ENCODE data around the gene SDC4.
"Not testable (repeated sequence)": the region's sequence is repeated elsewhere in the genome, so short reads cannot be mapped to it uniquely, and the experiment has no call there.

SDC4 gene

DNA sequence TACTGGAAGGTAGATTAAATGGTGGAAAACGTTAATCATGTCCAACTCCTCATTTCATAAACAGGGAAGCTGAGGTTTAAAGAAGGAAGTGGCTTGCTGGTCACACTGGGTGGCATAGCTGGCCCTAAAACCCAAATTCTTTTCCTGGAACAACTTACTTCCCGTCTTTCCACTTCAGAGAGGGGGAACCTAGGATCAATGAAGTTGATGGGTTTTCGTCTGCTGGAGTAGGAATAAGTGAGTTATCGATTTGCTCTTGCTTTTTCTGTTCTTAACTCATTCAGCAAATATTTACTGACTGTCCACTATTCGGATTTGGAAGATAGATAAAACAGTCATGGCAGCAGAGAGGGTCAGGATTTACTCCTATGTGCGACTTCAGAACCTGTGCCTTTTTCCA, 13.6 kb upstream of the SDC4 start:
- Histone ChIP-seq H3K4me2 (peak overlapping the region; percentile 63 to 96 (median 91)), H3K36me3 (peaks cover 14 to 21% (median 20%) of the 10 kb centered on the region in 11 experiments), H4K20me1 (peaks cover 0 to 33% (median 4%) of the 10 kb centered on the region in 11 experiments; a peak in 9 of 22 replicates), H3K9ac (peak overlapping the region in 7 of 11 experiments; percentile 0 to 90 (median 21); a peak in 8 of 22 replicates), H3K27ac (peak overlapping the region in 10 of 11 experiments; percentile 12 to 99 (median 90); a peak in 17 of 22 replicates), H3K4me3 (peak overlapping the region in 5 of 10 experiments; percentile 5 to 84 (median 67); a peak in 7 of 20 replicates), H3K4me1 (peaks cover 65 to 91% (median 85%) of the 10 kb centered on the region in 10 experiments), H3K27me3 (no peaks in the 10 kb centered on the region), H3K9me3 (replicated peaks in 1 of 11) (no peaks in the 10 kb centered on the region)
- TF ChIP-seq Cebpa-rat (IDR thresholded peaks at IDR 0.05), result no peak

DNA sequence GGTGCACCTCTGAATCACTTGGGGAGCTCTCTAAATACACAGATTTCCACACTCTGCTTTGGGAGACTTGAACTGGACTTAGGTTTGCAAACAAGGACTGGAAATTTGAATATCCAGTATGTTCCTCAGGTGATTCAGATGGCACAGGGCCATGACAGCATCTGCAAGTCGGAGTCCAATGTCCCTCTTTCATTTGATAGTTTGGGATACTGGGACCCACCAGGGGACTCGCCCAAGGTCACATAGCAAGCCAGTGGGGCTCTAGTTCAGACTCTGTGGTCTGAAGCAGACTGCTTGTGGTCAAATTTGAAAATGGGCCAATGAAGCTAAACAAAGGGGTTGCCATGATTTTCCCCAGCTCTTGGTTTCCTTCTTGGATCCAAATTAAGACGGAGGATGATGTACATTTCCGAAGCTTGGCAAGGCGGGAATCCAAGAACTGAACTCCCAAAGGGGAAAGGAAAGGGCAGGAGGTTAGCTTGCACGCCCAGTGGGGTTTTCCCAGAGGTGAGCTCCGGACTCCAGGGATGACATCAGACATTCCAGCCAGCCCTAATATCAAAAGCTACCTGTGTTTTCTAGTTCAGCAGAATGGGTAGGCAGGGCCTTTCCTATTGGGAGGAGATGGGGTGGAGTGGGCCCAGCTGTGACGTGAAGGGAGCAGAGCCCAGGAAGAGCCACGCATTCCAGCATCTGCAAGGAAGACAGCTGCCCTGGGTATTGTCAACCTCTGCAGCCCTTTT, 11.4 kb upstream of the SDC4 start:
- no peak for TF ChIP-seq Cebpa-rat (IDR thresholded peaks at IDR 0.05)
- no peaks in the 10 kb centered on the region for H3K36me3 ChIP-seq
- H3K9ac ChIP-seq, result no peak overlapping the region
- peaks cover 45 to 82% (median 69%) of the 10 kb centered on the region in 10 experiments for H3K4me1 ChIP-seq
- H4K20me1 ChIP-seq, result peaks cover 0 to 11% (median 0%) of the 10 kb centered on the region in 11 experiments; a peak in 6 of 22 replicates
- no peak overlapping the region for H3K4me3 ChIP-seq
- H3K27ac ChIP-seq, result no peak overlapping the region
- no peaks in the 10 kb centered on the region for H3K27me3 ChIP-seq
- H3K4me2 ChIP-seq, result peak overlapping the region in 6 of 11 experiments; percentile 10 to 96 (median 88); a peak in 12 of 22 replicates
- H3K9me3 ChIP-seq (replicated peaks in 1 of 11), result no peaks in the 10 kb centered on the region

DNA sequence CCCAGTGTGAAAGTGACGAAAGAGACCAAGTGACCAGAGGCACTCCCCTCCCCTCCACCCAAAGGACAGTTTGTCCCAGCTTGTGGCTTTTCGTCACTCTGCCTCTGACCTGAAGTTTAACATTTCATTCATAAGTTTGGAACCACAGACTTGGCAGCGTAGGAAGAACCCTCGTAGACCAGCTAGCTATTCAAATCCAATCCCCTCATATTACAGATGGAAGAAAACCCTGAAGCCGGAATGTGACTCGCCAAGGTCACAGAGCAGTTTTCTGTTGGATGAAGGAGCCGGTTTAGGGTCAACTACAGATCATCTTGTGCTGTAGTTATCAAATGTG, 10.8 kb upstream of the SDC4 start:
- H3K9ac ChIP-seq, result no peak overlapping the region
- no peak for TF ChIP-seq Cebpa-rat (IDR thresholded peaks at IDR 0.05)
- no peaks in the 10 kb centered on the region for H3K27me3 ChIP-seq
- H4K20me1 ChIP-seq, result peaks cover 0 to 7% (median 0%) of the 10 kb centered on the region in 11 experiments; a peak in 5 of 22 replicates
- H3K4me1 ChIP-seq, result peaks cover 40 to 77% (median 64%) of the 10 kb centered on the region in 10 experiments
- no peaks in the 10 kb centered on the region for H3K36me3 ChIP-seq
- peak overlapping the region in 1 of 11 experiments; percentile 8; a peak in 1 of 22 replicates for H3K27ac ChIP-seq
- peak overlapping the region; percentile 9 to 96 (median 46); a peak in 18 of 22 replicates for H3K4me2 ChIP-seq
- no peak overlapping the region for H3K4me3 ChIP-seq
- no peaks in the 10 kb centered on the region for H3K9me3 ChIP-seq (replicated peaks in 1 of 11)

DNA sequence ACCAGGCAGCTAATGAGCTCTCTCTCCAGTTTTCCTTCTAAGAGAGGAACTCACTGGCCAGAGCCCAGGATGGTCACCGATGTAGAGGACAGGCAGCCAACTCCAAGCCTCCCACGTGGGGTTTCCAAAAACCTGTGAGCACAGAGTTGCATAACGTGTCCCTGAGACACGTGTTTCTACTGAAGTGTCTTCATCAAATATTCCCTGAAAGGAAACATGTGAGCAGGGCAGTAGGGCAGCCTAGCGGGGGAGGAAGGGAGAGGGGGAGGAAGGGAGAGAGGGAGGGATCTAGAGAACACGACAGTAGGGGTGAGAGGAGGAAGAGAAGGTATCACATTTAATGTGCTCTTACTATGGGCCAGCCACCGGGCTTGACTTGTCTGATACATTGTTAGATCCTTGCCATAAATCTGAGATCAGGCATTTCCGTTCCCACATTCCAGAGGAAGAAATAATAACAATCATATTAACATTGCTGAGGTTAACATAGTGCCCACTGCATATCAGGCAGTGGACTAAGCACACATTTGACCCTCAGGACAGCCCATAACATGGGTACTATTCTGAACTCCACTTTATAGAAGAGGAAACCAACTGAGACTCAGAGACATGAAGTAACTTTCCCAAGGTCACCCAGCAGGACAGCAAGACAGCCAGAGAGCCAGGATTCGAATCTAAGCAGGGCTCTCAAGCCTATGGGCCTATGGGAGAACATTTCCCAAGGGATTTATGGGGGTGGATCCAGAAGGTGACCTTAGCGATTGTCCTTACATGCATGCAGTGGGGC, 10.3 kb upstream of the SDC4 start:
- Histone ChIP-seq H4K20me1 (peaks cover 0 to 2% (median 0%) of the 10 kb centered on the region in 11 experiments; a peak in 5 of 22 replicates), H3K27me3 (no peaks in the 10 kb centered on the region), H3K4me3 (no peak overlapping the region), H3K4me2 (peak overlapping the region; percentile 9 to 96 (median 46); a peak in 21 of 22 replicates), H3K27ac (peak overlapping the region in 1 of 11 experiments; percentile 8; a peak in 1 of 22 replicates), H3K4me1 (peaks cover 34 to 71% (median 58%) of the 10 kb centered on the region in 10 experiments), H3K36me3 (no peaks in the 10 kb centered on the region), H3K9ac (0 out of 22 replicates have a peak overlapping the region, but pooled peaks of 1 of the 11 experiments have one; percentile 1), H3K9me3 (replicated peaks in 1 of 11) (no peaks in the 10 kb centered on the region)
- TF ChIP-seq Cebpa-rat (IDR thresholded peaks at IDR 0.05), result no peak

DNA sequence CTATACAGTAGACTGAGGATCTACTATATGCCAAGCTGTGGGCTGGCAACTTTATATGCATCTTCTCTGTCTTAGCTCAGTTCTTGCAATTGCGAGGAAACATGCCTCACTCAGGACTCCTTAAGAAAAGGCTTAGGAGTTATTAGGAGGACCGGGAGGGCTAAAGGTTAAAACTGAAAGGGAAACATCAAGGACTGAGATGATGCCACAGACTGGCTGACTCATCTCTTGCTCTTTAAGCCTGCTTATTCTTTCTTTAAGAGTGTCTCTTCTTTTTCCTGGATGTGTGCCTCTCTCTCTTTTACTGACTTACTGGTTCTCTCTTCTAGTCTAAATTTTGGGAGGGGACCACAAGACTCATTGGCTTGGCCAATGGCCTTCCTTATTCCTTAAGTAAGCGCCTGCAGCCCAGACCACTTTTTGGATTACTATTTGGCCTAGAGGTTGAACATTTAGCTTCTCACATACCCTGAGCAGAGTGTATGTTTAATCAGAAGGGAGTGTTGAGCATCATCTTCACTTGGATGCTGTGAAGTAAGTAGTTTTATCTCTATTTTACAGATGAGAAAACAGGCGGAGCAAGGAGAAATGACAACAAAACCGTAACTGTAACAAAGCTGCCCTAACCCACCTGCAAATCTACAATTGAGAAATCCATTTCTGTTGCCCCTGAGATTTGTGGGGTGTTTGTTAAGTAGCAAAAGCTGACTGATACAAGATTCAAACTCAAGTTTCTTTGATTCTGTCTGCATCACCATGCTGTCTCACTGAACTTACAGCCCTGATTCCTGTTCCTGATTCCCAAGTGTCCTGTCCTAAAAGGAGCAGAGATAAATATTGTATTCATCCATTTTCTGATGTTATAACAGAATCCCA, 7.2 kb upstream of the SDC4 start:
- H3K27ac ChIP-seq, result peak overlapping the region in 1 of 11 experiments; percentile 40; a peak in 1 of 22 replicates
- no peaks in the 10 kb centered on the region for H3K9me3 ChIP-seq (replicated peaks in 1 of 11)
- no peak overlapping the region for H3K9ac ChIP-seq
- no peaks in the 10 kb centered on the region for H3K27me3 ChIP-seq
- TF ChIP-seq Cebpa-rat (IDR thresholded peaks at IDR 0.05), result no peak
- H3K4me3 ChIP-seq, result no peak overlapping the region
- H3K36me3 ChIP-seq, result no peaks in the 10 kb centered on the region
- H4K20me1 ChIP-seq, result no peaks in the 10 kb centered on the region
- peaks cover 12 to 48% (median 34%) of the 10 kb centered on the region in 10 experiments; a peak in 19 of 20 replicates for H3K4me1 ChIP-seq
- H3K4me2 ChIP-seq, result peak overlapping the region in 7 of 11 experiments; percentile 6 to 60 (median 44); a peak in 13 of 22 replicates

DNA sequence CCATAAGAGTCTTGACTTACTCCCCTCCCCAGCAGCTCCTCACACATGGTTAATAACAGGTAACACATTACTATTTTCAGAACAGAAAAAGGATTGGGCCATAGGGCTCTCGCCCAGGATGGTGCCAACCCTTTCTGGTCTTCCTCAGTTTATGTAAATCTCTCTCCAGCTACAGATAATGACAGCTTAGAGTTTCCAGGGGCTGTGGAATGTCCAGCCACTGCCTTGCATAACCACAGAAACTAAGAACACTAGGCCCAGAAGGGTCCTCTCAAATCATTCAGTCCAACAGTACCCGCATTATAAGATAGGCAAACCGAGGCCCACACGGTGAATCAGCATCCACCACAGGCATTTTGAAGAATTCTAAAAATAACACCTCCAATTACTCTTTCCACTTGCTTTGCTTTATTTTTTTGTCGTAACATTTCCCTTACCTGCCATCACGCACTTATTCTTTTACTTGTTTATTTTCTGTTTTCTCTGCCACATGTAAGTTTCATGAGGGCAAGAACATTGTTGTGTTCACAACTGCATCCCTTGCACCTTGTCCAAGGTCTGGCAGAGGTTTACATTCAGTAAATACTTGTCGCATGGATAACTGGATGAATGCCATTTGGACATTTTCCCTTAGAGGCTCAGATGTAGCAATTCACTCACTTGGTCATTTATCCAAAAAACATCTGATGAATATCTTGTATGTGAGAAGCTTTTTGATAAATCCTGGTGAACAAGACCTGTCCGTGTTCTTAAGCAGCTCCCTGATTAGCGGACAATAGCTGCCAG, 6.4 kb upstream of the SDC4 start:
- H3K36me3 ChIP-seq, result no peaks in the 10 kb centered on the region
- H3K9me3 ChIP-seq (replicated peaks in 1 of 11), result no peaks in the 10 kb centered on the region
- H3K27ac ChIP-seq, result no peak overlapping the region
- no peaks in the 10 kb centered on the region for H4K20me1 ChIP-seq
- no peaks in the 10 kb centered on the region for H3K27me3 ChIP-seq
- H3K4me3 ChIP-seq, result no peak overlapping the region
- no peak overlapping the region for H3K9ac ChIP-seq
- TF ChIP-seq Cebpa-rat (IDR thresholded peaks at IDR 0.05), result no peak
- H3K4me2 ChIP-seq, result peak overlapping the region in 7 of 11 experiments; percentile 6 to 60 (median 44); a peak in 11 of 22 replicates
- peaks cover 10 to 40% (median 26%) of the 10 kb centered on the region in 10 experiments; a peak in 18 of 20 replicates for H3K4me1 ChIP-seq

DNA sequence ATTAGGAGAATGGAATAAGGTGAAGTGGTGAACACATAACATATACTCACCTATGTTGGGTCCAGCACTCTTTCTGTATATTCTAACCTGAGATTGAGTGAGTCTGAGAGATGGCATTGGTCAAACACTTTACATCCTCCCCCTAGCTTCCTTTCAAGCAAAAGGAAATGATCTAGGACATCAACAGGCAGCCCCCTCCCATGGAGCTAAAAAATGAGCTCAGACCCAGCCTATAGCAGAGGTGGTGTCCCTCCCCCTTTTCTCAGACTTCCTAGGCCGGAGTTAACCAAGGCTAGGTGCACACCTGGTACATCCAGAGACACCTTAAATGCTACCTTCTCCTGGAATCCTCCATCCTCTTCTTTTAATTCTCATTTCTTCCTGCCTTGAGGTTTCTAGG, 5.5 kb upstream of the SDC4 start:
- no peak for TF ChIP-seq Cebpa-rat (IDR thresholded peaks at IDR 0.05)
- Histone ChIP-seq H3K9me3 (replicated peaks in 1 of 11) (no peaks in the 10 kb centered on the region), H3K4me1 (peaks cover 9 to 31% (median 19%) of the 10 kb centered on the region in 10 experiments; a peak in 18 of 20 replicates), H3K4me3 (no peak overlapping the region), H4K20me1 (no peaks in the 10 kb centered on the region), H3K9ac (no peak overlapping the region), H3K27me3 (no peaks in the 10 kb centered on the region), H3K27ac (no peak overlapping the region), H3K4me2 (no peak overlapping the region), H3K36me3 (no peaks in the 10 kb centered on the region)

DNA sequence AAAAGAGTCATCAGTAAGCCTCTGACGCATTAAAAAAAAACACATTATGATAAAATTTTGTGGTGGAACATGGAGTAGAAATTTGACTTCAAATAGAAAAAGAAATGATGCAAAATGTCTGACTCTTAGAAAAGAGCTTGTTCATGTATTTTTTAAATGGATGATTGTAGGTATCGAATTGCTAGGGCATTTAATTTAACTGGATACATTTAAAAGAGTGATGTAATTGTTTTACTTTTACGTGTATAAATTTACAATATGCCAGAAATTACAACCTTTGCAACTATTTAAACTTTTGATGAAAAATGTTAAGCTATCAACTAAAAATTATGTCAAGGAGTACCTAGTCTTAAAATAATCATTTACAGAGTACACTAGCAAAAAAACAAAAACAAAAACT, 4.5 kb upstream of the SDC4 start:
- Histone ChIP-seq H3K36me3 (no peaks in the 10 kb centered on the region), H3K9me3 (replicated peaks in 1 of 11) (no peaks in the 10 kb centered on the region), H3K9ac (no peak overlapping the region), H3K27ac (no peak overlapping the region), H3K4me1 (peaks cover 7 to 26% (median 15%) of the 10 kb centered on the region in 10 experiments), H4K20me1 (no peaks in the 10 kb centered on the region), H3K4me2 (no peak overlapping the region), H3K27me3 (peaks cover 0 to 4% (median 3%) of the 10 kb centered on the region in 11 experiments; a peak in 9 of 22 replicates), H3K4me3 (no peak overlapping the region)
- TF ChIP-seq Cebpa-rat (IDR thresholded peaks at IDR 0.05), result no peak

DNA sequence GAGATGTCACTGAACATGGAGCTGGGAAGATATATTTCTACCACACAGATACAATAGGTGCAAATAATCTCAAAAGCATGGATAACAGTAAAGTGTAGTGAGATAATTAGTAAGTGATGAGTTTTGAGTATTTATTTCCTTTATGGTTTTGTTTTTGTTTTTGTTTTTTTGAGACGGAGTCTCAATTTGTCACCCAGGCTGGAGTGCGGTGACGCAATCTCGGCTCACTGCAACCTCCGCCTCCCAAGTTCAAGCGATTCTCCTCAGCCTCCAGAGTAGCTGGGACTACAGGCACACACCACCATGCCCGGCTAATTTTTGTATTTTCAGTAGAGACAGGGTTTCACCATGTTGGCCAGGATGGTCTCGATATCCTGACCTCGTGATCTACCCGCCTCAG, 2.6 kb upstream of the SDC4 start:
- H3K4me2 ChIP-seq; H3K27ac ChIP-seq; H3K36me3 ChIP-seq; H3K9me3 ChIP-seq (replicated peaks in 1 of 11); H3K9ac ChIP-seq; H3K4me3 ChIP-seq: not testable (repeated sequence)
- peaks cover 0 to 15% (median 0%) of the 10 kb centered on the region in 11 experiments; a peak in 6 of 22 replicates for H4K20me1 ChIP-seq
- peaks cover 0 to 21% (median 17%) of the 10 kb centered on the region in 11 experiments; a peak in 16 of 22 replicates for H3K27me3 ChIP-seq
- peaks cover 27 to 39% (median 30%) of the 10 kb centered on the region in 10 experiments for H3K4me1 ChIP-seq
